Memory B cell (primary cell): ENCODE data around the gene KIF26B.
"Not testable (repeated sequence)": the region's sequence is repeated elsewhere in the genome, so short reads cannot be mapped to it uniquely, and the experiment has no call there.

ENCODE experiments used
- ATAC-seq: fragments of 150-1000 bp; cut with Tn5 transposase; 2 replicates; pipeline ENCODE4 v1.10.0; 2021; ENCODE audit warnings: low read depth, mild to moderate bottlenecking, moderate library complexity
- DNase-seq, 2 donors: peaks; one replicate each; pipeline ENCODE4 v3.0.0; 2022; ENCODE audit warnings: low spot score in 2 of 2
- H3K27ac Mint-ChIP-seq: one replicate; pipeline ENCODE4 v1.8.0; 2022; ENCODE audit warnings: mild to moderate bottlenecking, moderate library complexity, mixed read lengths
- H3K27me3 Mint-ChIP-seq: one replicate; pipeline ENCODE4 v1.8.0; 2022; ENCODE audit warnings: mixed read lengths
- H3K36me3 Mint-ChIP-seq: one replicate; pipeline ENCODE4 v1.8.0; 2022; ENCODE audit warnings: mild to moderate bottlenecking, mixed read lengths
- H3K4me1 Mint-ChIP-seq: one replicate; pipeline ENCODE4 v1.8.0; 2022; ENCODE audit warnings: mixed read lengths
- H3K4me3 Mint-ChIP-seq: one replicate; pipeline ENCODE4 v1.8.0; 2022; ENCODE audit warnings: mild to moderate bottlenecking, moderate library complexity, mixed read lengths
- H3K9me3 Mint-ChIP-seq: one replicate; pipeline ENCODE4 v1.8.0; 2022; ENCODE audit warnings: mixed read lengths

The KIF26B gene

DNA sequence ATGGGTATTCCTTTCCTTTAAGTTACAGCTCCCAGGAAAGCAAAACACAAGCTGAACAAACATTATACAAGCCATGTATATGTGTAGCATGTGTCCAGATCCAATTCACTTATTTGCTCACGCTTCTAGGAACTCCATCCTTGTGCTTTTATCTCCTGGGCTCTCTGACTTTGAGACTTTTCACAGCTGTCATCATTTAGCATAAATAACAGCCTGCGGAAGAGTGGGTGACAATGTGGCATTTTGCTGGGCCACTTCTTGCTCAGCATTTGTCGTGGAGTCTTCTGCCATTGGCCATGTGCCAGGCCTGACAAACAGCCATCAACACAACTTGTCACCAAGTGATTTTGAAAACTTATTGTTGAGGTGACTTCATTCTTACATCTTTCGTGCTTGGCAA is 164.3 kb downstream of the KIF26B start:
- H3K27ac Mint-ChIP-seq: no peak overlapping the region
- H3K27me3 Mint-ChIP-seq: peaks cover 2% of the 10 kb centered on the region
- H3K4me3 Mint-ChIP-seq: no peak overlapping the region
- no peaks in the 10 kb centered on the region for H3K36me3 Mint-ChIP-seq
- ATAC-seq (no peak), DNase-seq (no peak)
- no peaks in the 10 kb centered on the region for H3K4me1 Mint-ChIP-seq
- H3K9me3 Mint-ChIP-seq: peaks cover 1% of the 10 kb centered on the region

DNA sequence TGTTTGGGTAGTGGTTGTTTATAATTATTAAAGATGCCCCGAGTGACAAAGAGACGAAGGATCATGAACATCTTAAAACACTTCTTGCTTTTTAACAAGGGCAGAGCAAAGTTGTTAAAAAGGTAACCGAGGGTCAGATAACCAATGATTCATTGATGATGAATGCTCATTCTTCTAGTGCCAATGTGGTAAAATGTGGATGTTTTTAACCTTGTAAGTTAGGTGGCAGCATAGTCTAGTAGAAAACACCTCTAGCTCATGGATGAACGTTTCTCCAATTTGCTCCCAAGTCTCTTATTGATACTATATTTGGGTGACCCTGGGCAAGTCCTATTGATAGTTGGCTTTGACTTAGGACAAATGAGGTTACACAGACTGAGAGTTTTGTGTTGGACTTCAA is 167.9 kb downstream of the KIF26B start:
- DNase-seq: no peak
- Mint-ChIP-seq H3K9me3 (peaks cover 1% of the 10 kb centered on the region), H3K4me1 (no peaks in the 10 kb centered on the region), H3K4me3 (no peak overlapping the region), H3K27me3 (peaks cover 2% of the 10 kb centered on the region), H3K27ac (no peak overlapping the region), H3K36me3 (no peaks in the 10 kb centered on the region)
- no peak for ATAC-seq

GRCh38 chr1:245323765-245324164 is 169.0 kb downstream of the KIF26B start:
- not testable (repeated sequence) for H3K27me3 Mint-ChIP-seq, H3K9me3 Mint-ChIP-seq, H3K36me3 Mint-ChIP-seq, DNase-seq, H3K4me3 Mint-ChIP-seq, ATAC-seq, H3K4me1 Mint-ChIP-seq, H3K27ac Mint-ChIP-seq

DNA sequence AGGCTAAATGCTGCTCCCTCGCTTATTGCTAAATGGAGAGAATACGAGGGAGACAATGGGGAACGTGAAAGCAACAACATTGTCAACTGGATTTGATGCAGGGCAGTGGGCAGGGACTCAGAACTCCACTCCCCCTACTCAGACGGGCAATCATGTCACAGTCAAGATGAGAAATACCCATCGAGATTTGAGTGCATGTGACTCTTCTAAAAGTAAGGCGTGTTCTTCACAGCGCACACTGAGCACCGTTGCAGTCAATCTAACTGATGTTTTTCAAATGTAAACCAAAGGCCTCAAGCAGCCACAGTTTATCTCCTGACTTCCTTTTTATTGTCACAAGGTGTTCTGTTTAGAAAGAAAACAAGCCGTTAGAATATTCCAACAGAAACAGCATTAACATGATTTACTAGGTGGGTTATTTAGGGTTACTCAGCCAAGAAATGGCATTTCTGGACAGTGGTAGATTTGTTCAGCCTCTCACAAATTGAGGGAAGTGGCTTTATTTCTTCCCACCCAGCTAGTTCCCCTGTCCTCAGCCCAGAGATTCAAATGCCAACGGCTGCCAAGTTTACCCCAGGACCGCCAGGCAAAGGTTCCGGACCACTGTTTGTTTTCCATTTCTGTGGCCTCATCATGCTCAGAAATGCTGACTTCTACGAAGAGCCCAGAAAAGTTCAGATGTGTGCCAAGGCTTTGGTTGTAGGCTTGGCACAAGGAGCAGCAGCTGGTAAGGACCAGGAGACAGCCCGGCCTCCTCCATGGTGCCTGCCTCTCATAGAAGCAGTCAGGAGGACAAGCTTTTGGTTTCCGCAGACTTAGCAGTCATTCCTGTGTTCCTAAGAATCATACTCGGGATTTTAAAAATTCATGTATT is 171.4 kb downstream of the KIF26B start:
- Mint-ChIP-seq H3K4me3 (no peak overlapping the region), H3K9me3 (peaks cover 1% of the 10 kb centered on the region), H3K36me3 (no peaks in the 10 kb centered on the region), H3K27ac (no peak overlapping the region), H3K27me3 (peaks cover 6% of the 10 kb centered on the region), H3K4me1 (no peaks in the 10 kb centered on the region)
- no peak for DNase-seq
- no peak for ATAC-seq

DNA sequence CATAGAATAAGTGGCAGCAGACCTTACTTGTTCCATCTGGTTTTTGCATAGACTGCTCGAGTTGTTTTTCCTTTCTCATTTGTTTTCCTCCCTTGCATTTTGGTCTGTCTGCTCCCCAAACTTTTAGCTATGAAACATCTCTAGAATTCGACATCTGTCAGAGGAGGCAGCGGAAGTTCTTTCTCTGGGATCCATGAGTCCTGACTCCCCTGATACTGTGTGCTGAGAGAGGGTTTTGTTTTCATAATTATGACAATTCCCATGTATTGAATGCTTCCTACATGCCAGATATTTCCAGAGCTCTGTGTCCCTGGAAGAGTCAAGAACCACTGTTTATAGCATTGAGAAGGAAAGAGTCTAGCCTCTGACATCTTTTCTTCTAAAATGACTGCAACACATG is 172.6 kb downstream of the KIF26B start:
- no peak for DNase-seq
- no peak overlapping the region for H3K27ac Mint-ChIP-seq
- H3K9me3 Mint-ChIP-seq: no peaks in the 10 kb centered on the region
- peaks cover 6% of the 10 kb centered on the region for H3K27me3 Mint-ChIP-seq
- no peak overlapping the region for H3K4me3 Mint-ChIP-seq
- no peak for ATAC-seq
- H3K36me3 Mint-ChIP-seq: no peaks in the 10 kb centered on the region
- no peaks in the 10 kb centered on the region for H3K4me1 Mint-ChIP-seq

GRCh38 chr1:245327842-245328241 is 173.1 kb downstream of the KIF26B start:
- no peaks in the 10 kb centered on the region for H3K36me3 Mint-ChIP-seq
- ATAC-seq (no peak), DNase-seq (no peak)
- peaks cover 6% of the 10 kb centered on the region for H3K27me3 Mint-ChIP-seq
- H3K4me1 Mint-ChIP-seq: no peaks in the 10 kb centered on the region
- H3K9me3 Mint-ChIP-seq: no peaks in the 10 kb centered on the region
- H3K4me3 Mint-ChIP-seq: no peak overlapping the region
- no peak overlapping the region for H3K27ac Mint-ChIP-seq

DNA sequence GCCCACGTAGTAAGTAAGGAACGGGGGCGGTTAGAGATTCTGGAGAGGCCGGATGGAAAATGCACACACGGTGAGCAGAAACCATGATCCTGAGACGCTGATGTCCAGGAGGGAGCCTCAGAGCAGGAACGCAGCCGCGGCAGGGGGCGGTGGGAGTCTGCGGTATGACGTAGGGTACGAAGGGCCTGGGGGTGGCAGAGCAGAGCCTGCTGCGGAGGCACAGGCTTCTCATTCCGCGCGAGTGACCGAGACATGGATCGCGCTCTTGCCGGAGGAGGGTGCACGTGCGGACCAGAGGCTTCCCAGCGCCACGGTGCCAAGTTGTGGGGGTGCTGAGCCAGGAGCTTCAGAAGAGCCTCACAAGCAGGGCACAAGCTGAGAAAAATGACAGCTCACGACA is 176.2 kb downstream of the KIF26B start:
- no peaks in the 10 kb centered on the region for H3K36me3 Mint-ChIP-seq
- DNase-seq: no peak
- H3K27ac Mint-ChIP-seq: no peak overlapping the region
- no peaks in the 10 kb centered on the region for H3K9me3 Mint-ChIP-seq
- H3K4me1 Mint-ChIP-seq: no peaks in the 10 kb centered on the region
- peaks cover 9% of the 10 kb centered on the region for H3K27me3 Mint-ChIP-seq
- H3K4me3 Mint-ChIP-seq: no peak overlapping the region
- ATAC-seq: no peak

- Mint-ChIP-seq H3K27ac (no peak overlapping the region), H3K4me3 (no peak overlapping the region), H3K36me3 (no peaks in the 10 kb centered on the region), H3K27me3 (peaks cover 9% of the 10 kb centered on the region), H3K9me3 (no peaks in the 10 kb centered on the region), H3K4me1 (no peaks in the 10 kb centered on the region)
- DNase-seq (no peak), ATAC-seq (no peak)
Observed at GRCh38 chr1:245332085-245332484, 177.3 kb downstream of the KIF26B start.

DNA sequence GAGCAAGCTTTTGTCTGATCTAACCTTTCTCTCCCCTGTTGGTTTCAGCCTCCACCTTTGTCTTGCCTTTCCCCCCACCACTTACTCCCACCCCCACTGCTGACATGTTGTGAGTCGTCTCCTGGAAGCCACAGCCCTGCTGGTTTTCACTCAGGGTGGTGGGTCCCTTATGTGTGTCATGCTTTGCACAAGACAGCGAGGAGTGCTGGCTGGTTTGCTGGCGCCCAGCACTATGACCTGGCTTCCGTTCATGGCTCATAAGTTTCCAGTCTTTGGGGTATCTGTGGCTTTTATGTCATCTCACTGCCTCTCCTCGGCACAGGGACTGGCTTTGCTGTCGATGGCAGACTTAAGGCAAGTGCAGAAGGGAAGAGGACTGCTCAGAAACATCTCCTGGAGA is 177.7 kb downstream of the KIF26B start:
- DNase-seq (no peak), ATAC-seq (no peak)
- Mint-ChIP-seq H3K27me3 (peaks cover 9% of the 10 kb centered on the region), H3K27ac (no peak overlapping the region), H3K4me1 (no peaks in the 10 kb centered on the region), H3K36me3 (no peaks in the 10 kb centered on the region), H3K4me3 (no peak overlapping the region), H3K9me3 (no peaks in the 10 kb centered on the region)

DNA sequence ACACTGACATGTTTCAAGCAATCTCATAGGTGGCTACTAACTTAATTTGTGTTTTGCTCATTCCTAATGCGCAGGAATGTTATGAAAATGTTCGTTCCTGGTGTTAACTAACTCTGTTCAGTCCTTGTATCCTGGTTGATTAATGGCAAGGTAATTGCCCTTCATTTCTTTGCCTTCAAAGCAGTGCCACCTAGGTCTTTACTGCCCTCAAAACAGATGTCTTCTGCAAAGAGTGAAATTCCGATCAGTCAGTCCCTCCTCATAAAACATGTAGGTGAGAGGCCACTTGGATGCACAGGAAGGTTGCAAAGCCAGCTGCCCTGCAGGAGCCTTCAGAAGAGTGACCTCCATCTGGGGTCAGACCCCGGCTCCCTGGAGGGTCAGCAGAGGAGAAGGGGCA is 179.4 kb downstream of the KIF26B start:
- no peak overlapping the region for H3K4me3 Mint-ChIP-seq
- ATAC-seq (no peak), DNase-seq (no peak)
- no peak overlapping the region for H3K27ac Mint-ChIP-seq
- no peaks in the 10 kb centered on the region for H3K4me1 Mint-ChIP-seq
- peaks cover 9% of the 10 kb centered on the region for H3K27me3 Mint-ChIP-seq
- H3K36me3 Mint-ChIP-seq: no peaks in the 10 kb centered on the region
- no peaks in the 10 kb centered on the region for H3K9me3 Mint-ChIP-seq

- DNase-seq (no peak), ATAC-seq (no peak)
- Mint-ChIP-seq H3K4me1 (no peaks in the 10 kb centered on the region), H3K36me3 (no peaks in the 10 kb centered on the region), H3K9me3 (no peaks in the 10 kb centered on the region), H3K27me3 (peaks cover 6% of the 10 kb centered on the region), H3K4me3 (no peak overlapping the region), H3K27ac (no peak overlapping the region)
Observed at GRCh38 chr1:245334827-245335490, 180.2 kb downstream of the KIF26B start.

DNA sequence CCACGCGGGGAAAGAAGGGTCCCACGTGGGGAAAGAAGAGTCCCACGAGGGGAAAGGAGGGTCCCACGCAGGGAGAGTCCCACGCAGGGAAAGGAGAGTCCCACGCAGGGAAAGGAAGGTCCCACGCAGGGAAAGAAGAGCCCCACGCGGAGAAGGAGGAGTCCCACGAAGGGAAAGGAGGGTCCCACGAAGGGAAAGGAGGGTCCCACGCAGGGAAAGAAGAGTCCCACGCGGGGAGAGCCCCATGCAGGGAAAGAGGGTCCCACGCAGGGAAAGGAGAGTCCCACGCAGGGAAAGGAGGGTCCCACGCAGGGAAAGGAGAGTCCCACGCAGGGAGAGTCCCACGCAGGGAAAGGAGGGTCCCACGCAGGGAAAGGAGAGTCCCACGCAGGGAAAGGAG is 180.9 kb downstream of the KIF26B start:
- not testable (repeated sequence) for H3K27me3 Mint-ChIP-seq, H3K36me3 Mint-ChIP-seq, H3K9me3 Mint-ChIP-seq, H3K4me1 Mint-ChIP-seq, ATAC-seq, H3K27ac Mint-ChIP-seq, DNase-seq, H3K4me3 Mint-ChIP-seq

GRCh38 chr1:245336149-245336983 is 181.6 kb downstream of the KIF26B start:
- Mint-ChIP-seq H3K4me3 (no peak overlapping the region), H3K36me3 (no peaks in the 10 kb centered on the region), H3K9me3 (no peaks in the 10 kb centered on the region), H3K4me1 (no peaks in the 10 kb centered on the region), H3K27me3 (peaks cover 3% of the 10 kb centered on the region), H3K27ac (no peak overlapping the region)
- DNase-seq: no peak
- no peak for ATAC-seq

DNA sequence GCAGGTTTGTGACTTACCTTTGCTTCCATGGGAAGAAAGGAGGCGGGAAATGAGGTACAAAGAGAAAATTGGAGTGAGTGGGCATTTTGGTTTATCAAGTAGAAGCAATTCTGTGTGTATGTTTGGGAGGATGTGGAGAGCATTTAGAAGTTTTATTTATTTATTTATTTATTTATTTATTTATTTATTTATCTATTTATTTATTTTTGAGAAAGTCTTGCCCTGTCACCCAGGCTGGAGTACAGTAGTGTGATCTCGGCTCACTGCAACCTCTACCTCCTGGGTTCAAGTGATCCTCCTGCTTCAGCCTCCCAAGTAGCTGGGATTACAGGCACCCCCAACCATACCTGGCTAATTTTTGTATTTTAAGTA is 182.2 kb downstream of the KIF26B start:
- not testable (repeated sequence) for H3K9me3 Mint-ChIP-seq, H3K4me3 Mint-ChIP-seq, H3K36me3 Mint-ChIP-seq, ATAC-seq, DNase-seq, H3K27me3 Mint-ChIP-seq, H3K4me1 Mint-ChIP-seq, H3K27ac Mint-ChIP-seq
